Effector memory CD8-positive, alpha-beta T cell (primary cell): ENCODE data around the gene PRKN.

Source experiments
- ATAC-seq: fragments of 150-1000 bp; cut with Tn5 transposase; replicated peaks from 2 replicates; pipeline ENCODE4 v1.10.0; 2021; ENCODE audit warnings: mild to moderate bottlenecking, moderate library complexity
- DNase-seq, 3 experiments: peaks; one replicate each; pipeline ENCODE4 v3.0.0; 2021
- H3K27ac Mint-ChIP-seq, 2 donors: one replicate each; pipeline ENCODE4 v1.8.0; 2022; ENCODE audit warnings: mild to moderate bottlenecking in 2 of 2, mixed read lengths in 2 of 2, moderate library complexity in 2 of 2
- H3K27me3 Mint-ChIP-seq, 2 donors: one replicate each; pipeline ENCODE4 v1.8.0; 2022; ENCODE audit warnings: mixed read lengths in 2 of 2
- H3K36me3 Mint-ChIP-seq: one replicate; pipeline ENCODE4 v1.8.0; 2022; ENCODE audit warnings: mild to moderate bottlenecking, moderate library complexity, mixed read lengths; ENCODE audit not compliant: insufficient read depth
- H3K4me1 Mint-ChIP-seq, 2 donors: one replicate each; pipeline ENCODE4 v1.8.0; 2022; ENCODE audit warnings: low read depth in 2 of 2, mixed read lengths in 2 of 2
- H3K4me3 Mint-ChIP-seq, 2 donors: one replicate each; pipeline ENCODE4 v1.8.0; 2022; ENCODE audit warnings: mild to moderate bottlenecking in 2 of 2, mixed read lengths in 2 of 2, moderate library complexity in 2 of 2
- H3K9me3 Mint-ChIP-seq, 2 donors: one replicate each; pipeline ENCODE4 v1.8.0; 2022; ENCODE audit warnings: mixed read lengths in 2 of 2
- total RNA-seq, 9 experiments: gene quantifications; one replicate each; lab custom pipeline; 2026; lab: John Stamatoyannopoulos, UW

Gene PRKN
- total RNA-seq = 0 to 8.4 (median 0.17) reads per million in 9 experiments

DNA sequence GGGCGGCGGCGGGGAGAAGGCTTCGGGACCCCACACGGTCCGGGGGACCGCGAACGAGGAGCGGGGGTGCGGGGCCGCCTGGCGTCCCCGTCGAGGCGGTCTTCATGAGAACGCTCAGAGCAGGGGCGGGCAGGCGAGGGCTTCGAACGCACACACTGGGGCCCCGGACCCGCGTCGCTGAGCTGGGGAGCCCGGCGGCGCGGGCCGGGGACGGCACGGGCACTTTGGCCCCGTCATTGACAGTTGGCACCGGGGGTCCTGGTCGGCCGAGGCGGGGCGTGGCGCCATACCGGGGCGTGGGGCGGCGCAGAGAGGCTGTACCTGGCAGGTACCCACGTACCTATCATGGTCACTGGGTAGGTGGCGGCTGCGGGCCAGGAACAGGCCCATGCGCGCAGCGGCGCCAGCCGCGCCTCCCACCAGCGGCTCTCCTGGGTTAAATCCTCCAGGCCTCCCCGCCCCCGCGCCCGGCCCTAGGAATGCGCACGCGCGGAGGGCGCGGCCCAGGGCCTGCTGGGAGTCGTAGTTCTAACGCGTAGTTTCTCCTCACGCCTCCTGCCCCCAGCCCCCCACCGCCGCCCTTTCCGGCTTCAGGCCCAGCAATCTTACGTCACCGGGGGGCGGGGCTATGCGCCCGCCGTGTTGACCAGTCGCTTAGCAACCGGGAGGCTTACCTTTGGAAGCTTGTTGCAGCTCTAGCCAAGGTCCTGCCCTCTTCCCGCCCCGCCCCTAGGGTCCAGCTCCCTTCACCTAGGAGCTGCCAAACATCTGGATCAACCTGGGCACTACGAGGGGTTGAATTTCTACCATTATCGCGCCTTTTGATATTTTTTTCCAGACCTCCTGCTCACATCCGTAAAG lies at the start of gene PRKN, which contains the start of gene PACRG:
TSS of gene PRKN (minus strand) at position 445 of the 861 bp plus-strand sequence.
TSS of gene PACRG (plus strand) at position 653 of the 861 bp plus-strand sequence.
- peaks cover 0 to 2% of the 10 kb centered on the region in 2 donors for H3K9me3 Mint-ChIP-seq
- peaks cover 14% of the 10 kb centered on the region for H3K36me3 Mint-ChIP-seq
- peak within 1 kb of the TSS; percentile 89 to 94 for H3K4me3 Mint-ChIP-seq
- H3K4me1 Mint-ChIP-seq = peaks cover 11 to 12% of the 10 kb centered on the region in 2 donors
- DNase-seq (peak; percentile 89 to 97 (median 97)), ATAC-seq (peak; percentile 90)
- peak within 1 kb of the TSS; percentile 93 to 98 for H3K27ac Mint-ChIP-seq
- H3K27me3 Mint-ChIP-seq = no peaks in the 10 kb centered on the region

GRCh38 chr6:162777091-162777490 lies 49.5 kb upstream of the PRKN start:
- H3K4me1 Mint-ChIP-seq = no peaks in the 10 kb centered on the region
- no peak for DNase-seq
- no peak for ATAC-seq
- H3K27ac Mint-ChIP-seq = no peak overlapping the region
- peaks cover 8 to 10% of the 10 kb centered on the region in 2 donors for H3K9me3 Mint-ChIP-seq
- peaks cover 3% of the 10 kb centered on the region for H3K36me3 Mint-ChIP-seq
- H3K27me3 Mint-ChIP-seq = peaks cover 0 to 7% of the 10 kb centered on the region in 2 donors
- no peak overlapping the region for H3K4me3 Mint-ChIP-seq

GRCh38 chr6:162773996-162774395 lies 46.4 kb upstream of the PRKN start:
- Mint-ChIP-seq H3K36me3 (no peaks in the 10 kb centered on the region), H3K4me3 (no peak overlapping the region), H3K27ac (no peak overlapping the region), H3K4me1 (peaks cover 0 to under 1% of the 10 kb centered on the region in 2 donors), H3K9me3 (peaks cover under 1 to 4% of the 10 kb centered on the region in 2 donors), H3K27me3 (peaks cover 0 to 8% of the 10 kb centered on the region in 2 donors)
- no peak for DNase-seq
- ATAC-seq = no peak

DNA sequence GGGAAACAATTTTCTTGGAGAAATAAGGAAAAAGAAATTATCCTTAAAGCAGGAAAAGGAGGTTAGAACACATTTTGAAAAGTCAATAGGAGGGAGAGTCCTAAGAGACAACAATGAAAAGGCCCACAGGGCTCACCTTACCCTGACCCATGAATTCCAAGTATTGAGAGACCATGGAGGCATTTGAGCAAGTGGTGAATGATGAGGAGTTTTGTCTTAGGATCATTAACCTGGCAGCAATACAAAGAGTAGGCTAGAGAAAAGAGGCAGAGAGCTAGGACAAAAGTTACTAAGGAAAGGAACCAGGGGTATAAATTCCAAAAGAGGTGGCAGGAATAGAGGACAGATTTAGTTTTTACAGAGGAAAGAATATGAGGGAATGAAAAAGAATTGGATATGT lies 44.9 kb upstream of the PRKN start:
- Mint-ChIP-seq H3K27me3 (peaks cover 0 to 8% of the 10 kb centered on the region in 2 donors), H3K4me3 (no peak overlapping the region), H3K9me3 (peaks cover 0 to 4% of the 10 kb centered on the region in 2 donors), H3K27ac (no peak overlapping the region), H3K36me3 (no peaks in the 10 kb centered on the region), H3K4me1 (peaks cover 0 to 2% of the 10 kb centered on the region in 2 donors)
- ATAC-seq (no peak), DNase-seq (no peak)

DNA sequence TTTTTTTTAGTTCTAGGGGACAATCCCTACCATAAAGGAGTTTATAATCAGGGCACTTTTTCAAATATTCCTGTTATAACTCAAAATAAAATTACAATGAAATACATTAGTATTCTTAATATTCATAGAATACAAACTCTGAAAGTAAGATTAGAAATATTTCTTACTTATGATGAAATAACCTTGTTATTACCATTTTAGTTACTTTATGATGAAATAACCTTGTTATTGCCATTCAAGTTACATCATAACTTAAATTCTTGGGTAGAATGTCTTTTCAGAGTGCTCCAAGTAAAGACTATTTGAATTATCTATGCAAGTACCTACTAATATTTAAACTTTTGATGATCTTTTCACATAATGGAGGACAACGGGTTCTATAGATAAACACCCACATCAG lies 43.4 kb upstream of the PRKN start:
- no peak overlapping the region for H3K4me3 Mint-ChIP-seq
- DNase-seq (no peak), ATAC-seq (no peak)
- peaks cover 0 to 8% of the 10 kb centered on the region in 2 donors for H3K27me3 Mint-ChIP-seq
- H3K4me1 Mint-ChIP-seq = peaks cover 0 to 2% of the 10 kb centered on the region in 2 donors
- no peaks in the 10 kb centered on the region for H3K36me3 Mint-ChIP-seq
- H3K9me3 Mint-ChIP-seq = peaks cover 0 to 4% of the 10 kb centered on the region in 2 donors
- no peak overlapping the region for H3K27ac Mint-ChIP-seq

GRCh38 chr6:162770136-162770535 lies 42.6 kb upstream of the PRKN start:
- H3K9me3 Mint-ChIP-seq = peaks cover 0 to 4% of the 10 kb centered on the region in 2 donors
- H3K4me1 Mint-ChIP-seq = peaks cover 0 to 2% of the 10 kb centered on the region in 2 donors
- no peak overlapping the region for H3K4me3 Mint-ChIP-seq
- no peaks in the 10 kb centered on the region for H3K36me3 Mint-ChIP-seq
- peaks cover 0 to 8% of the 10 kb centered on the region in 2 donors for H3K27me3 Mint-ChIP-seq
- no peak for ATAC-seq
- H3K27ac Mint-ChIP-seq = no peak overlapping the region
- no peak for DNase-seq

GRCh38 chr6:162753775-162754174 lies 26.2 kb upstream of the PRKN start:
- no peaks in the 10 kb centered on the region for H3K36me3 Mint-ChIP-seq
- H3K4me1 Mint-ChIP-seq = no peaks in the 10 kb centered on the region
- H3K9me3 Mint-ChIP-seq = no peaks in the 10 kb centered on the region
- DNase-seq = no peak
- H3K27me3 Mint-ChIP-seq = no peaks in the 10 kb centered on the region
- no peak overlapping the region for H3K4me3 Mint-ChIP-seq
- no peak overlapping the region for H3K27ac Mint-ChIP-seq
- ATAC-seq = no peak

DNA sequence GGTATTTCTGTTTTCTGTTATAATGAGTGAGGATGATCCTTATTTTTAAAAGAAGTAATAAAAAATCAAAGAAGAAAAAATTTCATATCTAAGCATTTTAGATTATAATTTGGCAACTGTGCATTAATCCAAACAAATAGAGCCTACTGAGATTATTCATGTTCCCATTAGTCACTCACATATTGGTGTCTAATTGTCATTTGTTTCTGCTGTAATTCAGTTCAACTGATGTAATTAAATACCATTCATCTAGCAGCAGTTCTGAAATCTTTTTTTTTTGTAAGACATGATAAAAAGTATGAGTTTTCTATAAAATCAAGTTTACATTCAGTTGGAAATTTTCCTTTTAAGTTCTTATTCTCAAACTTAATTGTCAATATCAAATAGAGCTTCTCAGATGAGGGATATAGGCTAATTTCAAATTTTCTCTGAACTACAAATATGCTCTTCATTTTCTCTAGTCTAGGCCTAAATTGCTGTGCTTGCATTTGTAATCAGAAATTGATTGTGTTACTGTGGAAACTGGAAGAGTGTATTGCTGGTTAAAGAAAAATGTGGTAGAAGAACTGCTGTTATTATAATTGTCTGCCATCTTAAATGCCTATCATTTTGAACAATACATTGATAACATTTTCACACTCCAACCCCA lies 23.8 kb upstream of the PRKN start:
- Mint-ChIP-seq H3K27ac (no peak overlapping the region), H3K9me3 (no peaks in the 10 kb centered on the region), H3K4me3 (no peak overlapping the region), H3K4me1 (no peaks in the 10 kb centered on the region), H3K27me3 (no peaks in the 10 kb centered on the region), H3K36me3 (no peaks in the 10 kb centered on the region)
- DNase-seq (no peak), ATAC-seq (no peak)

GRCh38 chr6:162750776-162751175 lies 23.2 kb upstream of the PRKN start:
- Mint-ChIP-seq H3K27me3 (no peaks in the 10 kb centered on the region), H3K9me3 (no peaks in the 10 kb centered on the region), H3K4me1 (no peaks in the 10 kb centered on the region), H3K36me3 (no peaks in the 10 kb centered on the region), H3K27ac (no peak overlapping the region), H3K4me3 (no peak overlapping the region)
- DNase-seq (no peak), ATAC-seq (no peak)

DNA sequence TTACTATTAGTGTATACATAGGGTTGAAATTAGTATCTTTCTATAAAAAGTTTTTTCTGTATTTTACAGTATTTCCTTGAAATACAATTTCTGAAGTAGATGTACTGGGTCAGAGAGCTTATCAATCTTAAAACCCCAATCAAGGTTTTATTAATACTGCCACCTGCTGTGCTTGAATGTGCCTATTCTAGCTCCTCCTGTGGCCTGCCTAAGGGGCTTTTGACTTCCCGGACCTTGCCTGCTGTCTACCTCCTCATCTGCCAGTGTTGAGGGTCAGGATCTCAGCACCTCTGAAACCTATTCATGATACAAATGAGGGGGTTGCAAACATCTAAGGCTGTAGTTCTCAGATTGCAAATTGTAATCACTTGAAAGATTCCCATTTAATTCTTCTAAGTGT lies 9.4 kb upstream of the PRKN start:
- no peaks in the 10 kb centered on the region for H3K36me3 Mint-ChIP-seq
- H3K27ac Mint-ChIP-seq = no peak overlapping the region
- DNase-seq (no peak), ATAC-seq (no peak)
- peaks cover 0 to 8% of the 10 kb centered on the region in 2 donors for H3K27me3 Mint-ChIP-seq
- no peak overlapping the region for H3K4me3 Mint-ChIP-seq
- H3K9me3 Mint-ChIP-seq = peaks cover 0 to 2% of the 10 kb centered on the region in 2 donors
- H3K4me1 Mint-ChIP-seq = peaks cover 0 to 6% of the 10 kb centered on the region in 2 donors

DNA sequence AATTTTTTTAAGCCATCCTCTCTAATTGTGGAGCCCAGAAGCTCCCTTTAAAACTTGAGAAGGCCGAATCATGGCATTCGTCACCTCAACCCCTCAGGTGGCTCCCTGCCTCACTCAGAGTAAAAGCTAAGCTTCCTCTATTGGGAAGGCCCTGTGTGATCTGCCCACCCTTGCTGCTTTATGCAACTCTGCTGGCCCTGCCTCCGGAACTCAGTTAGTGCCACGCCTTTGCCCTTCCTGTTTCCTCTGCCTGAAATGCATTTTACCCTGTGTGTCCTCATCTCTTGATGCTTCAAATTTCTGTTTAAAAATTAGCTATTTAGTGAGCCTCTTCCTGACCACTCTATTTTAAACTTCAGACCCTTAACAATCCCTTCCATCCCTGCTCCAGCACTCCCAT lies 5.9 kb upstream of the PRKN start:
- peak overlapping the region in 1 of 2 donors; percentile 2 for H3K4me3 Mint-ChIP-seq

GRCh38 chr6:162730502-162730901 lies 2.9 kb upstream of the PRKN start:
- Mint-ChIP-seq H3K36me3 (peaks cover 11% of the 10 kb centered on the region), H3K27me3 (no peaks in the 10 kb centered on the region), H3K27ac (no peak overlapping the region), H3K4me1 (peaks cover 12 to 17% of the 10 kb centered on the region in 2 donors), H3K4me3 (no peak overlapping the region), H3K9me3 (peaks cover 0 to 2% of the 10 kb centered on the region in 2 donors)
- no peak for DNase-seq
- ATAC-seq = no peak

More for the DNA sequence above, 5.9 kb upstream of the PRKN start:
- DNase-seq (no peak), ATAC-seq (peak; percentile 36)
- no peak overlapping the region for H3K27ac Mint-ChIP-seq
- H3K36me3 Mint-ChIP-seq = no peaks in the 10 kb centered on the region
- H3K9me3 Mint-ChIP-seq = peaks cover 0 to 2% of the 10 kb centered on the region in 2 donors
- no peaks in the 10 kb centered on the region for H3K27me3 Mint-ChIP-seq
- peaks cover 0 to 6% of the 10 kb centered on the region in 2 donors for H3K4me1 Mint-ChIP-seq

- no peaks in the 10 kb centered on the region for H3K27me3 Mint-ChIP-seq
- H3K9me3 Mint-ChIP-seq = peaks cover 0 to 2% of the 10 kb centered on the region in 2 donors
- no peak for DNase-seq
- peaks cover 12 to 15% of the 10 kb centered on the region in 2 donors for H3K4me1 Mint-ChIP-seq
- H3K36me3 Mint-ChIP-seq = peaks cover 11% of the 10 kb centered on the region
- peak overlapping the region; percentile 93 to 98 for H3K27ac Mint-ChIP-seq
- H3K4me3 Mint-ChIP-seq = peak overlapping the region in 1 of 2 donors; percentile 94
- ATAC-seq = no peak
Observed at GRCh38 chr6:162728706-162729105, 1.1 kb upstream of the PRKN start.
